ENCODE results near the gene C16orf89. TPM values are rescaled to one million over a fixed set of nuclear protein-coding genes. Genes with fewer than 3 reads are reported as not detected.

The C16orf89 gene
- total RNA-seq, 4 donors from 2014 or later: 1.5 to 2.1 (median 1.9) TPM

- DNase-seq (ENCODE audit: extremely low spot score): no peak
- TF ChIP-seq CTCF (IDR thresholded peaks at IDR 0.05): no peak
- Histone ChIP-seq H3K27ac (replicated peaks in 1 of 4) (no peak overlapping the region), H3K4me3 (no peak overlapping the region), H3K36me3 (peaks cover 0 to 3% (median 0%) of the 10 kb centered on the region in 4 donors), H3K4me1 (no peaks in the 10 kb centered on the region), H3K27me3 (no peaks in the 10 kb centered on the region), H3K9me3 (no peaks in the 10 kb centered on the region)
- intact Hi-C loops (cut with DNase I): no loop called here
- 94% methylated on average over 6 of the region's 8 CpGs for WGBS
Measured at GRCh38 chr16:5044011-5044540, 21.7 kb downstream of the C16orf89 start.

DNA sequence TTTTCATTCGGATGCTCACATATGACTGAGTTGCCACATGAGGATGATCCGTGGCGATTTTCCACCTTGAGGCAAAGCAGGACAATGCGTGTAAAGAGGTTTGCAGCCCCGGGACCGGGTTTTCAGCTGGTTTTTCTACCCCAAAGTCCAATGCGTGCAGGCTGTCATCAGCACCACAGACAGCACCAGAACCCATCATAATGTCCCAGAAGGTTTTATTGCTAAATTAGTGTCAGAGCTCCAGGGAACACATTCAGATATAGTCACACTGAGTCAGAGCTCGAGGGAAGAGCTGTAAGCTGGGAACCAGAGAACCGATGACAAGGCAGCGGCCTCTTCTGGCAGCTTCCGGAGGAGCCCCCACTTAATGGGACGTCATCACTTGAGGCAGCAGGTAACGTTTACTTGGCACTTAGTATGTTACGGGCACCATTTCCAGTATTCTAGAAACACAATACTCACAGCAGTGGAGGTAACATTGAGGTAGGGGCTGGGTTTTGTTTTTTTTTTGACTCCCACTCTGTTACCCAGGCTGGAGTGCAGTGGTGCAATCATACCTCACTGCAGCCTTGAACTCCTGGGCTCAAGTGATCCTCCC is 23.1 kb downstream of the C16orf89 start:
- Histone ChIP-seq H3K27me3 (no peaks in the 10 kb centered on the region), H3K27ac (replicated peaks in 1 of 4) (no peak overlapping the region), H3K4me3 (no peak overlapping the region), H3K9me3 (no peaks in the 10 kb centered on the region), H3K36me3 (peaks cover 0 to 3% (median 0%) of the 10 kb centered on the region in 4 donors), H3K4me1 (no peaks in the 10 kb centered on the region)
- intact Hi-C loops (cut with DNase I): no loop called here
- no peak for DNase-seq (ENCODE audit: extremely low spot score)
- TF ChIP-seq CTCF (IDR thresholded peaks at IDR 0.05) (no peak), POLR2AphosphoS5 (IDR thresholded peaks at IDR 0.05) (no peak), EP300 (IDR thresholded peaks at IDR 0.05) (no peak), POLR2A (IDR thresholded peaks at IDR 0.05; ENCODE audit: low read depth) (no peak)
- 70% methylated on average over 13 of the region's 14 CpGs for WGBS

DNA sequence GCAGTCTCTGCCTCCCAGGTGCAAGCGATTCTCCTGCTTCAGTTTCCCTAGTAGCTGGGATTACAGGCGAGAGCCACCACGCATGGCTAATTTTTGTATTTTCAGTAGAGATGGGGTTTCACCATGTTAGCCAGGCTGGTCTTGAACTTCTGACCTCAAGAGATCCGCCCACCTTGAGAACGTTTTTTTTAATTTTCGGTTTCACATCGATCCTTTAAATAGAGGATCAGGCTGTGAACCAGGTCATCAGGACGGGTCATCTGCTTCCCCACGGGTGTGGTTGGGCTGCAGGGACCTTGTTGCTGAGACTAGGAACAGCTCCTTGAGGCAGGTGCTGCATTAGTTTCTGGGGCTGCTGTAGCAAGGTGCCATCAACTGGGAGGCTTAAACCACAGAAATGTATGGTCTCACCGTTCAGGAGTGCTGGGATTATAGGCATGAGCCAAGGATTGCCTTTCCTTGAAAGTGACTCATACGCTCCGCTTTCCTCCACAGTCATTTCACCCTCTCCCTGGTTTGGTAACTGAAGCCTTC is 24.1 kb downstream of the C16orf89 start:
- Histone ChIP-seq H3K36me3 (peaks cover 0 to 3% (median 0%) of the 10 kb centered on the region in 4 donors), H3K27ac (replicated peaks in 1 of 4) (no peak overlapping the region), H3K4me3 (no peak overlapping the region), H3K27me3 (no peaks in the 10 kb centered on the region), H3K9me3 (no peaks in the 10 kb centered on the region), H3K4me1 (no peaks in the 10 kb centered on the region)
- TF ChIP-seq POLR2AphosphoS5 (IDR thresholded peaks at IDR 0.05): no peak
- no peak for TF ChIP-seq CTCF (IDR thresholded peaks at IDR 0.05)
- no peak for TF ChIP-seq EP300 (IDR thresholded peaks at IDR 0.05)
- TF ChIP-seq POLR2A (IDR thresholded peaks at IDR 0.05; ENCODE audit: low read depth): no peak
- 75% methylated on average over 12 of the region's 12 CpGs for WGBS
- no peak for DNase-seq (ENCODE audit: extremely low spot score)
- intact Hi-C loops (cut with DNase I): no loop called here

- DNase-seq (ENCODE audit: extremely low spot score): no peak
- Histone ChIP-seq H3K4me3 (no peak overlapping the region), H3K27ac (replicated peaks in 1 of 4) (no peak overlapping the region), H3K27me3 (no peaks in the 10 kb centered on the region), H3K9me3 (no peaks in the 10 kb centered on the region), H3K36me3 (peaks cover 0 to 3% (median 0%) of the 10 kb centered on the region in 4 donors), H3K4me1 (no peaks in the 10 kb centered on the region)
- 67% methylated on average over 7 of the region's 7 CpGs for WGBS
- TF ChIP-seq CTCF (IDR thresholded peaks at IDR 0.05) (no peak), POLR2A (IDR thresholded peaks at IDR 0.05; ENCODE audit: low read depth) (no peak), EP300 (IDR thresholded peaks at IDR 0.05) (no peak), POLR2AphosphoS5 (IDR thresholded peaks at IDR 0.05) (no peak)
- intact Hi-C loops (cut with DNase I): no loop called here
Measured at GRCh38 chr16:5040451-5040850, 25.3 kb downstream of the C16orf89 start.

All from esophagus muscularis mucosa (tissue), 4 donors.